ENCODE results near the gene PSMA2.
"Not testable (repeated sequence)": the region's sequence is repeated elsewhere in the genome, so short reads cannot be mapped to it uniquely, and the experiment has no call there.

The PSMA2 gene

DNA sequence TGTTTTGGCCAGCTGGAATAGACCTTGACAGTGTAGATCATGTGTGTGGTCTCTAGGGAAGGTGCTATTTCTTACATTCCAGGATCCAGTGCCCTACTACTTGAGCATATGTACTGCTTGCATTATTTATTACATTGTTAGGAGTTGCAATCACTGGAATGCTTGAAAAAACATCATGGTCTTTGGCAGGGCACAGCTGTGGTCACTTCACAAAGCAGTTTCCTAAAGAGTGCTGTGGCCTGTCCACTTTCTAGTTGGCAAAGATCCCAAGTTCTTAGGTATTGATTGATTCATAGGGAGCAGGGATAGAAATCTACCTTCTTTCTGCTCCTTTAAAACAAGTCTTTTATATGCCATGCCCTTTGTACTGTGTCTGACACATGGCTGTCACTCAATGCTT lies 24.7 kb downstream of the PSMA2 start:
- DNase-seq (ENCODE audit: low read depth), result no peak

GRCh38 chr7:42906181-42906580 lies 25.8 kb downstream of the PSMA2 start:
- DNase-seq (ENCODE audit: low read depth), result no peak

GRCh38 chr7:42902331-42902730 lies 29.6 kb downstream of the PSMA2 start:
- DNase-seq (ENCODE audit: low read depth), result no peak

GRCh38 chr7:42900842-42901241 lies 31.1 kb downstream of the PSMA2 start:
- DNase-seq (ENCODE audit: low read depth), result no peak

DNA sequence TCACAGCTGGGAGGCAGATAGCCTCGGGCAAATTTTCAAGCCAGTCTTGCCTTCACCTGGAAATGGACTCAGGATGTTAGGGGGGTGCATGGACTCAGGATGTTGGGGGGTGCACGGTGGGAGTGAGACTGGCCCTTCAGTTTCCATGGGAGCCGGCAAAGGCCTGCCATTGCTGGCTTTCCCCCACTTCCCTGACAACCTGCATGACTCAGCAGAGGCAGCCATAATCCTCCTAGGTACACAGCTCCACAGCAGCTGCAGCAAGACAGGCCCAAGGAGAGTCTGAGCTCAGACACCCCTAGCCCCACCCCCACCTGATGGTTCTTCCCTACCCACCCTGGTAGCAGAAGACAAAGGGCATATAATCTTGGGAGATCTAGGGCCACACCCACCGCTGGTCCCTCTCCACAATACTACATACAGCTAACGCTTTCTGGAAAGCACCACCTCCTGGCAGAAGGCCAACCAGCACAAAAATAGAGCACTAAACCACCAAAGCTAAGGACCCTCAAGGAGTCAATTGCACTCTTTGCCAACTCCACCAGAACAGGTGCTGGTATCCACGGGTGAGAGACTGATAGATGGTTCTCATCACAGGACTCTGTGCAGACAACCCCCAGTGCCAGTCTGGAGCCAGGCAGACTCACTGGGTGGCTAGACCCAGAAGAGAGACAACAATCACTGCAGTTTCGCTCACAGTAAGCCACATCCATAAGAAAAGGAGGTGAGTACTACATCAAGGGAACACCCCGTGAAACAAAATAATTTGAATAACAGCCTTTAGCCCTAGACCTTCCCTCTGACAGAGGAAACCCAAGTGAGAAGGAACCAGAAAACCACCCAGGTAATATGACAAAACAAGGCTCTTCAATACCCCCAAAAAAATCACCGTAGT lies 38.4 kb downstream of the PSMA2 start:
- DNase-seq (ENCODE audit: low read depth), result no peak

DNA sequence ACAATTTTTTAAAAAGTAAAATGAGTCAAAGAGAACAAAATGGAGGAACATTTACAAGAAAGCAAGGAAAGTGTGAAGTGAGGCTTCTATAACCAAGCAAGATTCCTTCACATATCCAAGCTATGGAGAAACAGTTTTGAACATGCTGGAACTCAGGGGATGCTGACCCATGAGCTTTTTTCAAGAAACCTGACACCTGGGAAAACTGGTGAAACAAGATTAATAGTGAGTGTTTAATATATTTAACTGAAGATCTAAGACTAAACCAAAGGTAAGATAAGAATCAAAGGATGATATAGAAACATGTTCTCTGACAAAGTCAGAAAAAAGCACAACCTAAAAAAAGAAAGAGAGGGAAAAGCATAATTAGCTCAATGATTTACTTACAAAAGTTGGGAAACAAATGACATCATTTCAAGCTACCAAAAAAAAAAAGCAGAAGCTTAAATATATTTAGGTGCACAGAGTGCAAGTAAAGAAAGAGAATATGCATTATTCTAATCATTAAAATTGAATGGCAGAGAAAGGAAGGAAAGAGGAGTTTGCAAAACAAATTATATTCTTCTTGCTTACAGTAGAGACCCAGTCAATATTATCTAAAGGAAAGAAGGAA lies 45.0 kb downstream of the PSMA2 start:
- no peak for DNase-seq (ENCODE audit: low read depth)

GRCh38 chr7:42886129-42886528 lies 45.8 kb downstream of the PSMA2 start:
- DNase-seq (ENCODE audit: low read depth), result no peak

DNA sequence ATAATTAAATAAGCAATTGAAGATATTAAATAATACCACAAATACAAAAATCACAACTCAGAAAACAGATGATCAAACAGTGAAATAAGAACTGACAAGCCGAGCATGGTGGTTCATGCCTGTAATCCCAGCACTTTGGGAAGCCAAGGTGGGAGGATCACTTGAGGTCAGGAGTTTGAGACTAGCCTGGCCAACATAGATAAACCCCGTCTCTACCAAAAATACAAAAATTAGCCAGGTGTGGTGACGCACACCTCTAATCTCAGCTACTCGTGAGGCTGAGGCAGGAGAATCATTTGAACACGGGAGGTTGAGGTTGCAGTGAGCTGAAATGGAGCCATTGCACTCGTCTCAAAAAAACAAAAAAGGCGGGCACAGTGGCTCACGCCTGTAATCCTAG lies 46.8 kb downstream of the PSMA2 start:
- DNase-seq (ENCODE audit: low read depth), result not testable (repeated sequence)

DNA sequence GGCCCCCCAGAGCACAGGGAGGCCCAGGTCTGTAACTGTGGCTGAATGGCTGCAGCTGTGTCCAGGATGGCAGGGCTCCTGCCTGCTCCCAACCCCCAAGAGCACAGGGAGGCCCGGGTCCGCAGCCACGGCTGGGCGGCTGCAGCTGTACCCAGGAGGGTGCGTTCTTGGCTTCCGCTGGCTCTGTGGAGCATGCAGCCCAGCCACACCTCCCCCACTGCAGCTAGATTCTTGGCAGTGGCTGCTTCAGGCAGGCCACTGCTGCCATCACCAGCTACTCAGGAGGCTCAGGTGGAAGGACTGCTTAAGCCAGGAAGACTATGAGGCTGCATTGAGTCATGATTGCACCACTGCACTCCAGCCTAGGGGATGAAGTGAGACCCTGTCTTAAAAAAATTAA lies 48.0 kb downstream of the PSMA2 start:
- no peak for DNase-seq (ENCODE audit: low read depth)

GRCh38 chr7:42880392-42880791 lies 51.6 kb downstream of the PSMA2 start:
- DNase-seq (ENCODE audit: low read depth), result no peak

GRCh38 chr7:42878303-42878702 lies 53.7 kb downstream of the PSMA2 start:
- no peak for DNase-seq (ENCODE audit: low read depth)

DNA sequence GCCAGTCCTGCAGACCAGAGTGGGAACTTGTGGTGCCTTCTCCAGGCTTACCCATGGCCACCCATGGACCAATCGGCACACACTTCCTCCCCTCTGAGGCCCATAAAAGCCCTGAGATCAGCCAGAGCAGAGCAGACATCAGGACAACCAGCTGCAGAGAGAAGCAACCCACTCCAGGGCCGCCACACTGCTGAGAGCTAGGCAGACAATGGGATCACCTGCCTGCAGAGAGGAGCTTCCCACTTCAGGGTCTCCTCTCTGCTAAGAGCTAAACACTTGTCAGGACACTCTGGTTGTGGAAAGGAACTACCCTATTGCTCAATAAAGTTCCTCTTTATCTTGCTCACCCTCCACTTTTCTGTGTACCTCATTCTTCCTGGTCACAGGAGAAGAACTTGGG lies 54.1 kb downstream of the PSMA2 start:
- no peak for DNase-seq (ENCODE audit: low read depth)

DNA sequence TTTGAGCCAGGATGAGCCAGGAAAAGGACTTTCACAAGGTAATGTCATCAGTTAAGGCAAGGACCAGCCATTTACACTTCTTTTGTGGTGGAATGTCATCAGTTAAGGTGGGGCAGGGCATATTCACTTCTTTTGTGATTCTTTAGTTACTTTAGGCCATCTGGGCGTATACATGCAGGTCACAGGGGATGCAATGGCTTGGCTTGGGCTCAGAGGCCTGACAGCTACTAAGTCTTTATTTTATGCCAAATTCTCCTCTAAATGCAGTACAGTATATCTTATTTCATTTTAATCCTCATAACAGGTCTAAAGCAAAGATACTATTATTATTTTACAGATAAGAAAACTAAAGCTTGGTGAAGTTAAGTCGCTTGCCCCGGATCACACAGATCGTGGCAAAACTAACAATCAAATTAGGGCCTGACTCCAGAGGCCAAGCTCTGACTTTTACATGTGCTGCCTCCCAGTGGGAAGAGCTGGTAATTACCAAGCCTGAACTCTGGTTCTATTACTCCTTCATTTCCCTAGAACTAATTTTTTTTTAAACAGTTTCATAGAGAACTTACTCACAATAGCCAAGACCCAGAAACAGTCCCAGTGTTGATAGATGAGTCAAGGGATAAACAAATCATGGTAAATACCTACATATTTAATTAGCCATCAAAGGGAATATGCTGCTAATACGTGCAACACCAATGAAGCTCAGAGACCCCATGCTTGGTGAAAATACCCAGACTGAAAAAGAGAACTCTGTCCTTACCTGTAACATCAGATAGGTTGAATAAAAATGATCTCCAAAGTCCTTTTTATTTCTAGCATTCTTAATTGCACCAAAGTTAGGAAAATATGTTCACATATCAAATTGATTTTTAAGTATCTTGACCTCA lies 55.5 kb downstream of the PSMA2 start:
- DNase-seq (ENCODE audit: low read depth), result no peak

DNA sequence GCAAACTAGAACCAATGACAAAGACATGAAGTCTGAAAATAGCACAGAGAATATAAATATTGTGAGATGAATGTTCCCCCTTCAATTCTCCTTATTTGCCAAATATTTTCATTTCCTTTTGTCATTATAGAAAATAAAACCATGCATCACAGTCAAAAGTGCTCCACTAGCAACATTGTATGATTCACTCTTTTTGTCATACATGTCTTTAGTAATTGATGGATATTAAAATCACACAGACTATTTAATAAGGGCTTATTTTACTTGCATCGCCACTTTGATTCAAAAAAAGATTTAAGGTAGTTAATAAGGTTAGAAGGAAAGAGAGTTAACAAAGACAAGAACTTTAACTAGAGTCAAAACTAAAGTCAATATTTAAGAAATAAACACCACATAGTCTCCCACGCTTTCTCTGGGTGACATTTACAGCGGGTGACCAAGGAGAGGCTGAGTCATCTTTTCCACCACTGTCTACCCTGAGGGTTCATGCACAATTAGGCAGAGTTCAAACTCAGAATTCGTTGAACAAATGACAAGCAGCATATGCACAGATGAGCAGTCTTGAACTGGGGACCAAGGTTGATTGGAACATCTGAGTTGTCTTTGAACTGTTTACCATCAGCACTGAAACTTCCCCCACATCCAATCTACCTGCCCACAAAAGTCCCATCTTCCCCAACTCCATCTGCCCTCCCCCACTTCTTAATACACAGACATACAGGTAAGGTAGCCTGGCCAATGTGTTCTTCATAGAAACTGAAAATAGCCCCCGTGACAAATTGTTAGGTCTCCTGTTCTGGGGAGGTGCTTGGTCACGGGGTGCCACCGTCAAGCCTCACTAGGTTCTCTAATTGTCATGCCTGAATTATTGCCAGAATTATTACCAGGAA lies 62.6 kb downstream of the PSMA2 start:
- no peak for DNase-seq (ENCODE audit: low read depth)

GRCh38 chr7:42868480-42868879 lies 63.5 kb downstream of the PSMA2 start:
- DNase-seq (ENCODE audit: low read depth), result no peak
